OCI-LY3 (cell line): ENCODE data around the gene CAB39.

Source experiments
- EZH2phosphoT487 ChIP-seq: fragments of 200-600 bp; shearing (Covaris generic); IDR thresholded peaks from 2 replicates; pipeline ENCODE4 v1.6.1; 2018; ENCODE audit warnings: antibody characterized with exemption, mixed run types, low read depth
- TF ChIP-seq, protein P1 (sequence below): fragments of 200-600, 300-600 bp; sonication (generic); IDR thresholded peaks from 2 replicates; pipeline ENCODE4 v1.5.1; 2014; ENCODE audit warnings: antibody characterized with exemption, low read length, low read depth

DNA sequence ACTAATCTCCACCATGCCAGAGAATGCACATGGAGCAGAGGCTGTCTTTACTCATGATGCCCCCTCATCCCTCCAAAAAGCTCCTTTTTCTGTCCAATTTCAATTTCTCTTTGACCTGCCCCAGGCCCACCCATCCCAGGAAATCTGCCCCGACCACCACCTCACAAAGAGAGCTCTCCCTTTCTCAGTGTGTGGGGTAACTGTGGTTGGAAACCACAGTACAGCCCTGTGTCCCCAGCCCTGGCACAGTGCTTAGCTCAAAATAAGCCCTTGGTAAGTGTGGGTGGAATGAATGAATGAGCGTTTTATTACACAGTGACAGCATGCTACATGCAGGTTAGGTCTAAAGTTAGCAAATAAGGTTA, 43.7 kb upstream of the CAB39 start:
- TF ChIP-seq, protein P1, sequence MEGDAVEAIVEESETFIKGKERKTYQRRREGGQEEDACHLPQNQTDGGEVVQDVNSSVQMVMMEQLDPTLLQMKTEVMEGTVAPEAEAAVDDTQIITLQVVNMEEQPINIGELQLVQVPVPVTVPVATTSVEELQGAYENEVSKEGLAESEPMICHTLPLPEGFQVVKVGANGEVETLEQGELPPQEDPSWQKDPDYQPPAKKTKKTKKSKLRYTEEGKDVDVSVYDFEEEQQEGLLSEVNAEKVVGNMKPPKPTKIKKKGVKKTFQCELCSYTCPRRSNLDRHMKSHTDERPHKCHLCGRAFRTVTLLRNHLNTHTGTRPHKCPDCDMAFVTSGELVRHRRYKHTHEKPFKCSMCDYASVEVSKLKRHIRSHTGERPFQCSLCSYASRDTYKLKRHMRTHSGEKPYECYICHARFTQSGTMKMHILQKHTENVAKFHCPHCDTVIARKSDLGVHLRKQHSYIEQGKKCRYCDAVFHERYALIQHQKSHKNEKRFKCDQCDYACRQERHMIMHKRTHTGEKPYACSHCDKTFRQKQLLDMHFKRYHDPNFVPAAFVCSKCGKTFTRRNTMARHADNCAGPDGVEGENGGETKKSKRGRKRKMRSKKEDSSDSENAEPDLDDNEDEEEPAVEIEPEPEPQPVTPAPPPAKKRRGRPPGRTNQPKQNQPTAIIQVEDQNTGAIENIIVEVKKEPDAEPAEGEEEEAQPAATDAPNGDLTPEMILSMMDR: no peak
- no peak for TF ChIP-seq EZH2phosphoT487
